GM19467 (cell line): ENCODE measurements around the gene NGEF.

ENCODE experiments used
- ATAC-seq: cut with Tn5 transposase; IDR thresholded peaks from one replicate; pipeline ENCODE4 v1.9.1; 2021; ENCODE audit warnings: mild to moderate bottlenecking, moderate library complexity; ENCODE audit not compliant: unreplicated experiment

The NGEF gene

GRCh38 chr2:233002829-233003657, 10.0 kb downstream of the NGEF start:
- no peak for ATAC-seq

DNA sequence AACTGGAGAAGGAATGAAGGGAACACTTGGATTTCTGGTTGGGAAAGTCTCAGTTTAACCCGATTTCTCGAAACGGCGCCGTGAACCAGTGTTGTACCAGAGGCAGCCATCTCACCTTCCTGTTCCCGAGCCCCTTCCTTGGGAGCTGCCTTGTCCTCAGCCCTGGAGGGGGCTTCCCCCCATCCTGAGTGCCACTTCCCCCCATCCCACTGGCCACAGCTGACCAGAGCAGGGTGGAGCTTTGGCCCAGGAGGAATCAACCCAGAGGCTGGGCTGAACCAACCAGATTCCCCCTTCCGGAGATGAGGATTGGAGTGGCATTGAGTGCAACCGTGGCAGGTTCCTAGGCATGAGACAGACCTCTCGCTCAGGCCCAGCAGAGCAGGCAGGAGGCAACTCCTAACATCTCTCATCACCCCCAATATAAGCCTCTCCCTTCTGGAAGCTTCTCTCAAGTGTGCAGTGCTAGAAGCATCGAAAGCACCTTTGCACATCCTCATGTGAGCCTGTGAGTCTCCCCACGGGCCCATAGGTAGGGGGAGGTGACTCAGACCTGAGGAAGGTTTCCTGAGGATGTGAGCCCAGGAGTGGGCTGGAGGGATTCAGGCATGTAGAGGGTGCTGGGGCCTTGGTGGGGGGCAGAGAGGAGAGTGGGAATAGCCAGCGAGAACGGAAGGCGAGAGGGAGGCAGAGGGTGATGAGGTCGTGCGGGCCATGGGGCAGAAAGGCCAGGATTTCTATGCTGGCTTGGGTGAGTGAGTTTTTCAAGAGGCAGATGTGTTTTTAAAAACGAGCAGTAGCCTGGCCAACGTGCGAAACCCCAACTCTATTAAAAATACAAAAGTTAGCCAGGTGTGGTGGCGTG, 11.9 kb downstream of the NGEF start:
- ATAC-seq = no peak

DNA sequence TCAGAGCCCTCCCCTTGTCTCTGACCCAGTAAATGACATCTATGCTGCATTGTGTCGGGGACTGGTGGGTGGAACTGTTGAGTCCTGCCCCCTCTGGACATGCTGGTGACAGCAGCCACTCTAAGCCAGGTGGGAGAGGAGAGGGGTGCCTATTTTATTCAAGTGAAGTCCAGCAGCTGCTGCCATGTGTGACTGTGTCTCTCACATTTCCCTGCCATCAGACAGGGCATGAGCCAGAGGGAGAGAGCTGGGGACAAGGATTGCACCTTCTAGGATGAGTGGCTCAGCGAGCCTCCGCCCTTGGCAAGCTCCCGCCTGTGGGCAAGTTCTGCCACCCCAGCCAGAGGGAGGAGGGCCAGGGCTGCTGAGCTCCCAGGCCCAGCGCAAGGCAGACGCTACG, 13.7 kb downstream of the NGEF start:
- no peak for ATAC-seq

- no peak for ATAC-seq
Measured at GRCh38 chr2:232998666-232998985, 14.4 kb downstream of the NGEF start.

DNA sequence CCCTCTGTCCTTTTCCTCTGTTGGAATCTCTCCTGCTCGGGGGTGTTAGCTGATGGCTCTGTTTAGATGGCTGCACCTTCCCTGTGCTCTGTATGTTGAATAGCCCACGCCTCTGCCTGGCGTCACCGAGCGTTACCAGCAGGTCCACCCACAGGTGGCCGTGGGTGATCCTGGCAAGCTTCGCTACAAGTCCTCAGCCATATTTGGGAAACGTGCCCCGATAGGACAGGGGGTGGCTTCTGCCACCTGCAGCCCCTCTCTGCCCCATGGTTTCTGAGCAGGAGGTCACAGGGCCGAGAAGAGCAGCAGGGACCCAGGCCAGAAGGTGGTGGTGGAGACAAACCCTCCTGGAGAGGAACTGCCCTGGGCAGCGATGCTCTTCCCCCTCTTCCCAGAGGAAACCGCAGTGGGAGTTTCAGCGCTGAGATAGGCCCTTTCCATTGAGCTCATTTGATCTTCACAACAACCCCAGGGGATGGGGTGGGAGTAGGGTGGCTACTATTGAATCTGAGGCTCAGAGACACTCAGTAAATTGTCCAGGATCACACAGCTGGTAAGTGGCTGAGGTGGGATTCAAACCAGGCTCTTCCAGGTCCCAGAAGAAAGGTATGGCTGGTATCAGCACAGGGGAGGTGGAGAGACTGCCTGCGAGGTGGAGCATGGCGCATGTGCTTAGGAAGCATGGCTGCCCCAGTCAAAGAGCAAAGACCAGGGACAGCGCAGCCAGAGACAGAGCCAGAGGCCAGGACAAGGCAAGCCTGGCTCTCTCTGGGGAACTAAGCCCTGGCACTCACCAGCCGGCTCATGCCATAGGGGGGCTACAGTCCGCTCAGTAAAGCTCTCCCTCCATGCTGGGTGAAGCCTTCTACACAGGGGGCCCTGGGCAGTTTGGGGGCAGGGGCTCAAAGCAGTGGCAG, 15.0 kb downstream of the NGEF start:
- ATAC-seq = no peak

DNA sequence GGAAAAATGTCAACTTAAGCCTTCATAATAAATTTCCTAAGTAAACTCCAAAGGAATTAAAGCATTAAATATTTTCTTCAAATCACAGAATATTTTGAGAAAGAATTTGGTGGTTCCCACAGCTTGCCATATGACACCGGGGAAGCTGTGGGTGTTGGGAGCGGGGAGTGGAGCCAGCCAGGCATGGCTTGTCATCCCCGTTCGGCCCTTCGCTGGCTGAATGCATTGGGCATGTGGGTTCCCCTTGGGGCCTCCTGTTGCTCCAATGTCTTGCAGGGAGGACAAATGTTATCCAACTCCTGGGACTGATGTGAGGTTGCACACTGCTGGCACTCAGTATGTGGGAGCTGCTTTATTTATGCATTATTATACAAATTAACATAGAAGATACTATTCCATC, 18.6 kb downstream of the NGEF start:
- ATAC-seq = no peak

DNA sequence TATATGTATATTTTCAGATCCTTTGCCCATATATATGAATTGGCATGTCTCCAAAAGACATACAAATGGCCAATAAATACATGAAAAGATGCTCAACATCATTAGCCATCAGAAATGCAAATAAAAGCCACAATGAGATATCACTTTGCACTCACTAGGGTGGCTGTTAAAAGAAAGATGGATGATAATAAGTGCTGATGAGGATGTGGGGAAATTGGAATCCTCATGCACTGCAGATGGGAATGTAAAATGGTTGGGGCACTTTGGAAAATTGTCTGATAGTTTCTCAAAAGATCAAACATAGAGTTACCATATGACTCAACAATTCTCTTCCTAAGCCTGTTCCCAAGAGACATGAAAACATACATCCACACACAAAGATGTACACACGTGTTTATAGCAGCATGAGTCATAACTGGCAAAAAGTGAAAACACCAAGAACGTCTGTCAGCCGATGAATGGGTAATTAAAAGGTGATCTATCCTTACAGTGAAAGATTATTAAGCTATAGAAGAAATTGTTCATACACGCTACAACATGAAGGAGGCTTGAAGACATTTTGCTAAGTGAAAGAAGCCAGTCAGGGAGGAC, 19.7 kb downstream of the NGEF start:
- ATAC-seq = no peak

GRCh38 chr2:232986155-232986554, 26.9 kb downstream of the NGEF start:
- ATAC-seq = no peak

GRCh38 chr2:232984451-232985207, 28.4 kb downstream of the NGEF start:
- ATAC-seq = no peak

GRCh38 chr2:232983669-232984140, 29.4 kb downstream of the NGEF start:
- ATAC-seq = no peak

DNA sequence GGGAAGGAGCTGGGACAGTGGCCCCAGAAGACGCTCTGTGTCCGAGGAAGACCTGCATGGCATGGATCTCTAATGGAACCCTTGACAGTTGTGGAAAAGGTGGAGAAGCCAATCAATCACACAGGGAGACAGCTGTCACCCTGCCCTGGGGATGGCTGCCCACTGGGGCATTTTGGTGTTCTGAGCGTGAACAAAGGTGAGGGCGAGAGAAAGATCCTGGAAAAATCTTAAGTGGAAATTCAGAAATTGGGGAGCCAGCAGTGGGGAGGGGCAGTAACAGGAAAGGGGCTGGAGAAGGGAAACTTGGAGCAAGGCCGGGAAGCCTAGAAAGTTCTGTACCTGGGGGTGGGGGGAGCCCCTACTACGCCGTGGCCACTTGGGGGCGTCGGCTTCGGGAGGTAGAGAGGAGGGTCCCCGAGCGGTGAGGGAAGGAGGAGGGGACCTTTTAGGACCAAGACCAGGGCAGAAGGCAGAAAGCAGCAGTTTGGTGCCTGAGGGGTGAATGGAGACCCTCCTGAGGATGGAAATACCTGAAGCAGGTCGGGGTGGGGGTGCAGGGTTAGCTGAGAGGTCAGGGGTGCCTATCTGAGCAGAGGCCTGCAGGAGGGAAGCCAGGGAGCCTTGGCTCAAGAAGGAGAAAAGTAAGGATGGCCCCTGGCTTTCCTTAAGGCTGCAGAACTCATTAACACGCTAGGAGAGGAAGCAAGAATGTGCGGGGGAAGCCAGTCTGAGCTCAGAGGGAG, 30.0 kb downstream of the NGEF start:
- ATAC-seq = no peak

DNA sequence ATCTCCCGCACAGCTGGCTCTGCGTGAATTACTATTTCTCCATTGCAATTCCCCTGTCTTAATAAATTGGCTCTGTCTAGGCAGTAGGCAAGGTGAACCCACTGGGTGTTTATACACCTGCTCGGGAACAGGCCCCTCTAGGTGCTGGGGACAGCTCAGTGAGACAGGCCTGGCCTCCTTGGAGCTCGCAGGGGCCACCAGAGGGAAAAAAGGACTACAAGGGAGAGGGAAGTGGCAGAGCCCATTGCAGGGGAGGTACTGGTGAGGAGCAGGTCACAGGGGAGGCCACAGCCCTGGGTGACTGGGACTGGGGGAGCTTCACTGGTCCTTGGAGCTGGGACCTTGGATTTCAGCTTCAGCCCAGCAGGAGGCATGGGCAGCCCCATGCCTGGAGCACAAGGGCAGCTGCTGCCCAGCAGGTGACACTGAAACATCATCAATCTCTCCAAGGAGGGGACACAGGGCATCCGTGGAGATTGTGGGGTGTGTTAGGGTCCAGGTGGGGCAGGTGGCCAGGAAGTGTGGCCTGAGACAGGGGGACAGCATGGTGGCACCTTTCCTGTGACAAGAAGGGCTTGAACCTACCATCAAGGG, 31.2 kb downstream of the NGEF start:
- ATAC-seq = no peak

- ATAC-seq = no peak
Measured at GRCh38 chr2:232981356-232981755, 31.7 kb downstream of the NGEF start.

GRCh38 chr2:232980683-232981082, 32.4 kb downstream of the NGEF start:
- no peak for ATAC-seq

DNA sequence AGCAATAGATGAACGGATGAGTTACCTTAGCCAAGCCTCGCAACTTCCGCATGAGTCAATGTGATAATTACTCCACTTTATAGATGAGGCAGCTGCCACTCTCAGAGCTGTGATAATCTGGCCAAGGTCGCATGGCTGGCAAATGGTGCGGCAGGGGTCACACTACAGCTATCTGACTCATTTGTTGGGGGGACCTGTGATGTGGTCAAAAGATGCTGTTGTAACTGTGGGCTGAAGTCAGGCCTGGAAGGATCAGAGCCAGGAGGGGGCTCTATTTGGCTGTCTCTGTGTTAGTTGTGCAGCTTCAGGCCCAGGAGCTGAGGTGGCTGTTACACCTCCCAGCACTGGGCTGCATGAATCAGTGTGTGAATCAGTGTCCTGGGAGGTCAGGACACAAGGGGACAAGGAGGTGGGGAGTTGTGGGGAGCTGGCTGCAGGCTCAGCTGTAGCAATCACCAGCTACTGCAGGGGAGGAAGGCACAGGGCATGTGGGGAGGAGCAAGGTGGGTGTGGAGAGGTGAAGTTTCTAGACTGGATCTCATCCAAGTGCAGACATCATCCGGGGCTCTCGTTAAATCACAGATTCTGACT, 33.1 kb downstream of the NGEF start:
- ATAC-seq = no peak

DNA sequence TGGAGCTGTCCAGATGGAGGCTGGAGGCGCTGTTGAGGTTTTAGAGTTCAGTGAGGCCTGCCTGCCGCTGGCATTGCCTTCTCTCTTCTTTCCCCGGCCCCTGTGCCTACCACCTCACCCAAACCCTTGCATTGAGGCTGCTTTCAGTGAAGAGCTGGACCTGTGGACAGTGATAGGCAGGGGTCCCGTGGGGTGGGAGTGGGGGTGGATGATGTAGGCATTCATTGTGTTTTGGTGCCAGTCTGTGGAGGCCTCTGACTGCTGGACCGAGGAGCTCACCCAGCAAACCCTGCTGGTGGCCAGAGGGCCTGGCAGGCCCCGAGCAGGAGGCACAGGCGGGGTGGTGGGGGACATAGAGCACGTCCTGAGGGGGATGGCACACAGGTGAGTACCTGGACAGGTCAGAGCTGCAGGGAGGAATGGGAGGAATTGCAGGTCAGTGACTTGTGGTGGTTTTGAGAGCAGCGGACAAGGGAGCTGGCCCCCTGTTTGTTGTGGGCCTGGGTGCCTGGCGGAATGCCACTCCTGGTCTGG, 35.6 kb downstream of the NGEF start:
- ATAC-seq = no peak

GRCh38 chr2:232976666-232977437, 36.2 kb downstream of the NGEF start:
- no peak for ATAC-seq
